Anterior cingulate cortex (tissue), 58 donors: ENCODE data around the gene TMEM51.
A peak's percentile ranks its signal among the peaks of the same experiment; 100 is the strongest.

Source experiments
- DNase-seq, 58 donors: peaks; one replicate each; lab custom pipeline; 2025; lab: John Stamatoyannopoulos, UW

Gene TMEM51

DNA sequence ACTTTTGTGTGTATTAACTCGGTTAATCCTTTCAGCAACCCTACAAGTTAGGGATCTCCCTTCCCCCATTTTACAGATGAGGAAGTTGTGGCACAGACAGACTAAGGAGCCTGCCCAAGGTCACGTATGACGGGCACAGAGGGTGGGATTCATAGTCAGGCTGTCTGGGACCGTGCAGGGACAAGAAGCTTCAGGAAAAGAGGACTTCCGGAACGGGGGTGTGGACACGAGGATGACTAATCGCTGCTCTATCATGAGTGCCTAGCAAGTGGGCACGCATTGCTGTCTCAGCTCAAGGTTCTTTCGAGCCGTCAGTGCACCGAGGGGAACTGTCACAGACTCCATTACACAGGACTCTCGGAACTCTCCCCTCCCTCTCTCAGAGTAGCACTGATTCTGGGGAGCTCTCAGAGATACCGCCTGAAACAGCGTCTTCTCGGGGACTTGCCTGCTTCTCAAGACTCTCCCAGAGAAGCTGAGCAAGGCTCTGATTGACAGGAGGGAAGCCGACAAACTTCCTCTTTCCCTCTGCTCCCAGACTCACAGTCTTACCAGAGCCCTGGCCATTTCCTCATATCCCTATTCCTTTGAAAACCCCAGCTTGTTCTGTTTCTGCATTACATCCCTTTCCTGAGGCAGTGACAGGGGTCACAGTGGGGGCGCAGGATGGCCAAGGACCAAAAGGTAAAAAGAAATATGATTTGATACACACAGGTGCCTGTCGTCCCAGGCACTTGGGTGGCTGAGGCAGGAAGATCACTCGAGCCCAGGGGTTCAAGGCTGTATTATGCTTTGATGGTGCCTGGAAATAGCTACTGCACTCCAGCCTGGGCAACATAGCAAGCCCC, 107.8 kb downstream of the TMEM51 start:
- peak in 3 of 58 donors; percentile 19 to 66 (median 31) for DNase-seq

DNA sequence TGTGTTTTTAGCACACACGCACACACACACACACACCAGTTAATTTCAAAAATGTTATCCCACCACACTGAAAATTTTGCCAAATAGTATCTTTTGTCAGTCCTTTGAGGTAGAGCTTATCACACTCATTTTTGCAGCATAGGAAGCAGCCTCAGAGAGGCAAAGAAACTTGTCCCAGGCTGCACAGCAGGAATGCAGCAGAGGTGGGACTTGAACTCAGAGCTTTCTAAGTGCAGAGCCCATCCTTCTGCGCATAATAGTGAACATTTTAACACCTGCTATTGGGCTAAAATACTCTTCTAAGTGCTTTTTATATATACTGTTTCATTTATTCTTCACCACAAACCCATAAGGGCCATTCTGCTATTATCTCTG, 108.4 kb downstream of the TMEM51 start:
- DNase-seq, result no peak

DNA sequence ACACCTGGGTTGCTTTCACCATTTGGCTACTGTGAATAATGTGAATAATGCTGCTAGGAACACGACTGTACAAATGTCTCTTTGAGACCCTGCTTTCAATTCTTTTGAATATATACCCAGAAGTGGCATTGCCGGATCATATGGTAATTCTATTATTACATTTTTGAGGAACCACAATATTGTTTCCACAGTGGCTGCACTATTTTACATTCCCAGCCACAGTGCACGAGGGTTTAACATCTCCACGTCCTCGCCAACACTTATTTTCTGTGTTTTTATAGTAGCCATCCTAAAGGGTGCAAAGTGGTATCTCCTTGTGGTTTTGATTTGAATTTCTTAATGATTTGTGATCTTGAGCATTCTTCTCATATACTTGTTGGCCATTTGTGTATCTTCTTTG, 109.2 kb downstream of the TMEM51 start:
- DNase-seq, result no peak

- no peak for DNase-seq
These were observed 111.2 kb downstream of the TMEM51 start for GRCh38 chr1:15264769-15265168.
